Measurements from ENCODE around the gene IL3.
"Not testable (repeated sequence)": the region's sequence is repeated elsewhere in the genome, so short reads cannot be mapped to it uniquely, and the experiment has no call there.

The IL3 gene

GRCh38 chr5:132098151-132098594, 37.7 kb downstream of the IL3 start:
- DNase-seq: no peak

- DNase-seq: no peak
Observed at GRCh38 chr5:132098621-132099020, 38.2 kb downstream of the IL3 start.

- DNase-seq: peak; percentile 47
Observed at GRCh38 chr5:132099076-132099748, 38.8 kb downstream of the IL3 start.

- no peak for DNase-seq
Observed at GRCh38 chr5:132099905-132100304, 39.5 kb downstream of the IL3 start.

GRCh38 chr5:132100672-132101261, 40.3 kb downstream of the IL3 start:
- DNase-seq: peak; percentile 54

- no peak for DNase-seq
Observed at GRCh38 chr5:132101385-132101880, 41.0 kb downstream of the IL3 start.

- DNase-seq: peak; percentile 38
Observed at GRCh38 chr5:132102101-132102701, 41.7 kb downstream of the IL3 start.

- no peak for DNase-seq
Observed at GRCh38 chr5:132102944-132103331, 42.5 kb downstream of the IL3 start.

GRCh38 chr5:132103332-132103951, 43.0 kb downstream of the IL3 start:
- DNase-seq: peak; percentile 75

- no peak for DNase-seq
Observed at GRCh38 chr5:132103969-132104391, 43.5 kb downstream of the IL3 start.

GRCh38 chr5:132104556-132104955, 44.1 kb downstream of the IL3 start:
- DNase-seq: no peak

GRCh38 chr5:132105688-132106087, 45.2 kb downstream of the IL3 start:
- DNase-seq: no peak

- not testable (repeated sequence) for DNase-seq
Observed at GRCh38 chr5:132108495-132108894, 48.0 kb downstream of the IL3 start.

- not testable (repeated sequence) for DNase-seq
Observed at GRCh38 chr5:132108957-132109356, 48.5 kb downstream of the IL3 start.

GRCh38 chr5:132109494-132110053, 49.1 kb downstream of the IL3 start:
- no peak for DNase-seq

- DNase-seq: no peak
Observed at GRCh38 chr5:132110195-132110594, 49.7 kb downstream of the IL3 start.

- DNase-seq: no peak
Observed at GRCh38 chr5:132110930-132111329, 50.5 kb downstream of the IL3 start.

GRCh38 chr5:132112111-132112510, 51.7 kb downstream of the IL3 start:
- DNase-seq: no peak
